SK-N-SH treated with all-trans-retinoic acid at 6 μM for 48 hours (cell line): Measurements from ENCODE around the gene BPIFB2.

ENCODE experiments used
- ATAC-seq: fragments of 200-7000 bp; cut with Tn5 transposase; 3 replicates; pipeline ENCODE4 v1.9.1; 2020; ENCODE audit warnings: mild to moderate bottlenecking, moderate library complexity
- ARNTL ChIP-seq: fragments of 450-650 bp; formaldehyde crosslinking; IDR thresholded peaks from 2 replicates; pipeline ENCODE4 v1.5.0; 2020; ENCODE audit warnings: low read depth, mild to moderate bottlenecking, moderate library complexity, borderline replicate concordance
- BACH2 ChIP-seq: fragments of 250-450 bp; sonication (Bioruptor Pico); IDR thresholded peaks from 2 replicates; pipeline ENCODE4 v1.9.0; 2021; ENCODE audit warnings: mild to moderate bottlenecking, borderline replicate concordance
- CREB5 ChIP-seq: fragments of 250-450 bp; sonication (Bioruptor Pico); IDR thresholded peaks from 2 replicates; pipeline ENCODE4 v1.5.1; 2020; ENCODE audit warnings: low read depth, mild to moderate bottlenecking, moderate library complexity
- CSDC2 ChIP-seq: fragments of 250-450 bp; sonication (Bioruptor Pico); IDR thresholded peaks from 2 replicates; pipeline ENCODE4 v1.5.0; 2020; ENCODE audit warnings: mild to moderate bottlenecking, moderate library complexity
- CSRNP3 ChIP-seq: fragments of 250-450 bp; sonication (Bioruptor Pico); IDR thresholded peaks from 2 replicates; pipeline ENCODE4 v1.5.1; 2021; ENCODE audit warnings: mild to moderate bottlenecking, moderate library complexity
- ESRRG ChIP-seq: fragments of 250-450 bp; sonication (Bioruptor Pico); IDR thresholded peaks from 2 replicates; pipeline ENCODE4 v1.6.1; 2021; ENCODE audit warnings: mild to moderate bottlenecking
- GLIS3 ChIP-seq: fragments of 250-450 bp; sonication (Bioruptor Pico); IDR thresholded peaks from 2 replicates; pipeline ENCODE4 v1.5.0; 2020; ENCODE audit warnings: mild to moderate bottlenecking, moderate library complexity
- ISL1 ChIP-seq: fragments of 250-450 bp; sonication (Bioruptor Pico); IDR thresholded peaks from 2 replicates; pipeline ENCODE4 v2.1.2; 2022; ENCODE audit warnings: mild to moderate bottlenecking, moderate library complexity
- OSR1 ChIP-seq: fragments of 250-450 bp; sonication (Bioruptor Pico); IDR thresholded peaks from 2 replicates; pipeline ENCODE4 v1.8.0; 2022; ENCODE audit warnings: moderate library complexity, mild to moderate bottlenecking, inconsistent platforms
- PATZ1 ChIP-seq: fragments of 250-450 bp; sonication (Bioruptor Pico); IDR thresholded peaks from 2 replicates; pipeline ENCODE4 v1.8.0; 2020; ENCODE audit warnings: mild to moderate bottlenecking, moderate library complexity, borderline replicate concordance
- POU6F1 ChIP-seq: fragments of 250-450 bp; sonication (Bioruptor Pico); IDR thresholded peaks from 2 replicates; pipeline ENCODE4 v1.8.0; 2021; ENCODE audit warnings: low read depth, mild to moderate bottlenecking, moderate library complexity, borderline replicate concordance
- PPARA ChIP-seq: fragments of 250-450 bp; sonication (Bioruptor Pico); IDR thresholded peaks from 2 replicates; pipeline ENCODE4 v1.5.0; 2020; ENCODE audit warnings: mild to moderate bottlenecking, borderline replicate concordance
- RARB ChIP-seq: fragments of 250-450 bp; sonication (Bioruptor Pico); IDR thresholded peaks from 2 replicates; pipeline ENCODE4 v1.8.0; 2021; ENCODE audit warnings: mild to moderate bottlenecking, moderate library complexity
- SNAI2 ChIP-seq: fragments of 250-450 bp; sonication (Bioruptor Pico); IDR thresholded peaks from 2 replicates; pipeline ENCODE4 v1.5.0; 2020; ENCODE audit warnings: mild to moderate bottlenecking, moderate library complexity
- TCF4 ChIP-seq: fragments of 250-450 bp; sonication (Bioruptor Pico); IDR thresholded peaks from 2 replicates; pipeline ENCODE4 v1.8.0; 2021; ENCODE audit warnings: mild to moderate bottlenecking, moderate library complexity, borderline replicate concordance
- TOX ChIP-seq: fragments of 250-450 bp; sonication (Bioruptor Pico); IDR thresholded peaks from 2 replicates; pipeline ENCODE4 v1.8.0; 2021; ENCODE audit warnings: mild to moderate bottlenecking, moderate library complexity, borderline replicate concordance
- TSHZ2 ChIP-seq: fragments of 250-450 bp; sonication (Bioruptor Pico); IDR thresholded peaks from 2 replicates; pipeline ENCODE4 v1.5.0; 2020; ENCODE audit warnings: mild to moderate bottlenecking, moderate library complexity
- ZC3H10 ChIP-seq: fragments of 250-450 bp; sonication (Bioruptor Pico); IDR thresholded peaks from 2 replicates; pipeline ENCODE4 v1.5.1; 2021; ENCODE audit warnings: mild to moderate bottlenecking, moderate library complexity
- ZFP3 ChIP-seq: fragments of 250-450 bp; sonication (Bioruptor Pico); IDR thresholded peaks from 2 replicates; pipeline ENCODE4 v1.5.0; 2020; ENCODE audit warnings: mild to moderate bottlenecking, moderate library complexity
- ZNF565 ChIP-seq: fragments of 450-650 bp; formaldehyde crosslinking; conservative IDR thresholded peaks from 2 replicates; pipeline ENCODE4 v1.5.0; 2020; ENCODE audit warnings: low read depth, mild to moderate bottlenecking, moderate library complexity
- ZNF8 ChIP-seq: fragments of 450-650 bp; formaldehyde crosslinking; IDR thresholded peaks from 2 replicates; pipeline ENCODE4 v1.5.0; 2020; ENCODE audit warnings: mild to moderate bottlenecking, moderate library complexity

Gene BPIFB2

GRCh38 chr20:32982617-32983458 lies 24.7 kb upstream of the BPIFB2 start:
- TF ChIP-seq SNAI2 (CRISPR knock-in tag) = no peak
- TF ChIP-seq ZNF565 (CRISPR knock-in tag) = no peak
- TF ChIP-seq OSR1 (CRISPR knock-in tag) = no peak
- TF ChIP-seq TOX (CRISPR knock-in tag) = no peak
- no peak for TF ChIP-seq ZNF8
- no peak for TF ChIP-seq CREB5 (CRISPR knock-in tag)
- TF ChIP-seq ZFP3 (CRISPR knock-in tag) = no peak
- TF ChIP-seq PPARA (CRISPR knock-in tag) = no peak
- TF ChIP-seq ESRRG (CRISPR knock-in tag) = no peak
- no peak for TF ChIP-seq GLIS3
- TF ChIP-seq CSRNP3 (CRISPR knock-in tag) = no peak
- TF ChIP-seq, all 23 proteins: peak for 0

GRCh38 chr20:32983459-32984112 lies 23.9 kb upstream of the BPIFB2 start:
- no peak for ATAC-seq
- no peak for TF ChIP-seq GLIS3
- no peak for TF ChIP-seq ZC3H10 (CRISPR knock-in tag)
- no peak for TF ChIP-seq TSHZ2

More at GRCh38 chr20:32982617-32983458, 24.7 kb upstream of the BPIFB2 start:
- ATAC-seq = no peak

- no peak for TF ChIP-seq TOX (CRISPR knock-in tag)
- TF ChIP-seq PATZ1 (CRISPR knock-in tag) = no peak
- no peak for TF ChIP-seq ISL1 (CRISPR knock-in tag)
- no peak for TF ChIP-seq BACH2 (CRISPR knock-in tag)
- TF ChIP-seq PPARA (CRISPR knock-in tag) = no peak
- TF ChIP-seq ARNTL (CRISPR knock-in tag) = no peak
- TF ChIP-seq ESRRG (CRISPR knock-in tag) = no peak
- TF ChIP-seq CSDC2 (CRISPR knock-in tag) = no peak
- TF ChIP-seq POU6F1 (CRISPR knock-in tag) = no peak
- no peak for TF ChIP-seq GLIS3
- TF ChIP-seq TCF4 (CRISPR knock-in tag) = no peak
- TF ChIP-seq OSR1 (CRISPR knock-in tag) = no peak
- no peak for TF ChIP-seq ZNF565 (CRISPR knock-in tag)
- no peak for TF ChIP-seq ZFP3 (CRISPR knock-in tag)
- TF ChIP-seq RARB (CRISPR knock-in tag) = no peak
- no peak for TF ChIP-seq TSHZ2
- no peak for TF ChIP-seq SNAI2 (CRISPR knock-in tag)
- no peak for TF ChIP-seq CREB5 (CRISPR knock-in tag)
- no peak for ATAC-seq
Measured at GRCh38 chr20:32984196-32984595, 23.3 kb upstream of the BPIFB2 start.
